Parathyroid adenoma (tissue), 2 donors: Measurements from ENCODE around the gene AP5B1.

Experiments
- H2AFZ ChIP-seq: fragments of 300-600 bp; sonication (generic); one replicate; pipeline ENCODE4 v1.7.0; 2017; ENCODE audit warnings: antibody characterized with exemption, mild to moderate bottlenecking
- H3K27ac ChIP-seq: fragments of 300-600 bp; sonication (generic); one replicate; pipeline ENCODE4 v1.7.0; 2017
- H3K27me3 ChIP-seq: fragments of 300-600 bp; sonication (generic); one replicate; pipeline ENCODE4 v1.7.0; 2017; ENCODE audit warnings: low read length; ENCODE audit not compliant: control insufficient read depth, insufficient read depth
- H3K36me3 ChIP-seq: fragments of 300-600 bp; sonication (generic); one replicate; pipeline ENCODE4 v1.7.0; 2017; ENCODE audit warnings: low read length; ENCODE audit not compliant: control insufficient read depth, insufficient read depth
- H3K4me1 ChIP-seq: fragments of 300-600 bp; sonication (generic); one replicate; pipeline ENCODE4 v1.7.0; 2017; ENCODE audit warnings: control low read depth
- H3K4me2 ChIP-seq: fragments of 300-600 bp; sonication (generic); one replicate; pipeline ENCODE4 v1.7.0; 2017; ENCODE audit warnings: low read length
- H3K4me3 ChIP-seq: fragments of 300-600 bp; sonication (generic); one replicate; pipeline ENCODE4 v1.7.0; 2017; ENCODE audit warnings: low read depth, low read length
- H3K79me2 ChIP-seq: fragments of 300-600 bp; sonication (generic); one replicate; pipeline ENCODE4 v1.7.0; 2017; ENCODE audit warnings: control low read depth
- H3K9ac ChIP-seq: fragments of 300-600 bp; sonication (generic); one replicate; pipeline ENCODE4 v1.7.0; 2017; ENCODE audit warnings: mild to moderate bottlenecking
- H3K9me3 ChIP-seq: fragments of 300-600 bp; sonication (generic); one replicate; pipeline ENCODE4 v1.7.0; 2017; ENCODE audit warnings: low read length; ENCODE audit not compliant: control insufficient read depth
- TF ChIP-seq, protein P1 (sequence below): fragments of 300-600 bp; sonication (generic); IDR thresholded peaks from one replicate; pipeline ENCODE4 v1.7.0; 2017; ENCODE audit warnings: antibody characterized with exemption, mild to moderate bottlenecking
- donor health status: primary hyperparathyroidism.

The AP5B1 gene

DNA sequence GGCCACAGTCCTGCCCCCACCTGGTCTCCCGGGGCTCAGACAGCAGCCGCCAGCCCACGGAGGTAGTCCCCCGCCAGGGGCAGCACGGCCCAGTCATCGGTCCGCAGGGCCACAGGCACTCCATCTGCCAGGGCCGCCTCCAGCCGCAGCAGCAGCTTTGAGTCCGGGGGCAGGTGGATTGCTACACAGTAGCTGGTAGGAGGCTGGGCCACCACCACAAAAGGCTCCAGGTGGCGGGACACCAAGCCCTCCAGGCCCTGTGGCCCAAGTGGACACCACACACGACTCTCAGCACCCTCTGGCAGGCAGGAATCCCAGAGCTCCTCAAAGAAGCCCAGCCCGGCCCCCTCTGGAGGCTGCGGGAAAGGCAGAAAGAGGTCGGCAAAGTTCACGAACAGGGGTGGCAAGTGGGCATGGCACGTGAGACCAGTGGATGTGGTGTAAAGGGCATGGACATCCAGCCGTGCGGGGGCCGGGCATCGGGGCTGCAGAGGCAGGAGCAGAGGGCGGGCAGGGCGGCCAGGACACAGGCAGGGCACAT is 2.9 kb downstream of the AP5B1 start:
- Histone ChIP-seq H3K27ac (no peak overlapping the region), H3K4me1 (peaks cover 4% of the 10 kb centered on the region), H3K4me2 (no peak overlapping the region), H3K79me2 (no peaks in the 10 kb centered on the region), H3K9ac (no peak overlapping the region), H3K27me3 (no peaks in the 10 kb centered on the region), H2AFZ (no peak overlapping the region), H3K9me3 (no peaks in the 10 kb centered on the region), H3K4me3 (no peak overlapping the region), H3K36me3 (no peaks in the 10 kb centered on the region)
- TF ChIP-seq, protein P1, sequence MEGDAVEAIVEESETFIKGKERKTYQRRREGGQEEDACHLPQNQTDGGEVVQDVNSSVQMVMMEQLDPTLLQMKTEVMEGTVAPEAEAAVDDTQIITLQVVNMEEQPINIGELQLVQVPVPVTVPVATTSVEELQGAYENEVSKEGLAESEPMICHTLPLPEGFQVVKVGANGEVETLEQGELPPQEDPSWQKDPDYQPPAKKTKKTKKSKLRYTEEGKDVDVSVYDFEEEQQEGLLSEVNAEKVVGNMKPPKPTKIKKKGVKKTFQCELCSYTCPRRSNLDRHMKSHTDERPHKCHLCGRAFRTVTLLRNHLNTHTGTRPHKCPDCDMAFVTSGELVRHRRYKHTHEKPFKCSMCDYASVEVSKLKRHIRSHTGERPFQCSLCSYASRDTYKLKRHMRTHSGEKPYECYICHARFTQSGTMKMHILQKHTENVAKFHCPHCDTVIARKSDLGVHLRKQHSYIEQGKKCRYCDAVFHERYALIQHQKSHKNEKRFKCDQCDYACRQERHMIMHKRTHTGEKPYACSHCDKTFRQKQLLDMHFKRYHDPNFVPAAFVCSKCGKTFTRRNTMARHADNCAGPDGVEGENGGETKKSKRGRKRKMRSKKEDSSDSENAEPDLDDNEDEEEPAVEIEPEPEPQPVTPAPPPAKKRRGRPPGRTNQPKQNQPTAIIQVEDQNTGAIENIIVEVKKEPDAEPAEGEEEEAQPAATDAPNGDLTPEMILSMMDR = no peak

DNA sequence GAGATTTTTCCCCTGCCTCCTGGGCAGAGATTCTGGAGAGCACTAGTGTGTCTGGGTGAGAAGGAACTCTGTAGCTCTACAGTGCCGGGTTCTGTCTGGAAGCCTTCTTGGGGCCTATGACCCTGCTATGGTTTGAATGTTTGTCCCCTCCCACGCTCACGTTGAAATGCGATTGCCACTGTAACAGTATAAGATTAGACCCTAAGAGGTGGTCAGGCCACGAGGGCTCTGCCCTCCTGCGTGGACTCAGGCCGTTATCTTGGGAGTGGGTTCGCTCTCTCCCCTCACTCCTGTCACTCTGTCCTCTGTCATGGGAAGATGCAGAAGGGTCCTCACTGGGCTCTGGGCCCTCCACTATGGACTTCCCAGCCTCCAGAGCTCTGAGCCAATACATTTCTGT is 3.5 kb downstream of the AP5B1 start:
- TF ChIP-seq, protein P1 = no peak
- H3K4me3 ChIP-seq = no peak overlapping the region
- H3K4me1 ChIP-seq = peaks cover 4% of the 10 kb centered on the region
- H2AFZ ChIP-seq = no peak overlapping the region
- H3K27me3 ChIP-seq = no peaks in the 10 kb centered on the region
- H3K79me2 ChIP-seq = no peaks in the 10 kb centered on the region
- H3K9ac ChIP-seq = no peak overlapping the region
- no peak overlapping the region for H3K4me2 ChIP-seq
- H3K36me3 ChIP-seq = no peaks in the 10 kb centered on the region
- H3K27ac ChIP-seq = no peak overlapping the region
- H3K9me3 ChIP-seq = no peaks in the 10 kb centered on the region

- Histone ChIP-seq H3K4me3 (no peak overlapping the region), H3K27me3 (no peaks in the 10 kb centered on the region), H3K27ac (no peak overlapping the region), H2AFZ (no peak overlapping the region), H3K4me1 (peaks cover under 1% of the 10 kb centered on the region), H3K9me3 (no peaks in the 10 kb centered on the region), H3K36me3 (no peaks in the 10 kb centered on the region), H3K79me2 (no peaks in the 10 kb centered on the region), H3K9ac (no peak overlapping the region), H3K4me2 (no peak overlapping the region)
- TF ChIP-seq, protein P1 = no peak
Measured at GRCh38 chr11:65776710-65777141, 4.0 kb downstream of the AP5B1 start.

DNA sequence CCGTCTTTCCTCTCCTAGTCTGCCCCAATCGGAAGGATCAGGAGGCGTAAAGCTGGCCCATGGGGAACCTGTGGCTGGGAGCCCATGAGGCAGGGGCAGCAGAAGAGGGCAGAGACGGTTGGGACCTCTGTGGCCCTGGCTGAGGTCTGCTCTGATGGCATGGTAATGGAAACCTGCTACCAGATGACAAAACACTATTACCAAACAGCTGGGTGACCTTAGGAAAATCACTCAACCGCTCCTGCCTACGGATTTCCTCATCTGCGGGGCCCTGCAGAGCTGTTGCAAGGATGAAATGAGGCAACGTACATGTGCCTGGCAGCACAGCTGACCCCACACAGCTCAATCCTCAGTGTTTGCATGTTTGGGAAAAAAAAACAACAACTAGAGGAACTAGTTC is 4.6 kb downstream of the AP5B1 start:
- Histone ChIP-seq H3K4me3 (no peak overlapping the region), H3K9ac (no peak overlapping the region), H2AFZ (no peak overlapping the region), H3K27ac (no peak overlapping the region), H3K36me3 (no peaks in the 10 kb centered on the region), H3K4me1 (no peaks in the 10 kb centered on the region), H3K4me2 (no peak overlapping the region), H3K9me3 (no peaks in the 10 kb centered on the region), H3K79me2 (no peaks in the 10 kb centered on the region), H3K27me3 (no peaks in the 10 kb centered on the region)
- TF ChIP-seq, protein P1 = no peak

- H3K4me3 ChIP-seq = no peak overlapping the region
- no peaks in the 10 kb centered on the region for H3K9me3 ChIP-seq
- no peaks in the 10 kb centered on the region for H3K4me1 ChIP-seq
- H3K79me2 ChIP-seq = no peaks in the 10 kb centered on the region
- H3K27me3 ChIP-seq = no peaks in the 10 kb centered on the region
- H2AFZ ChIP-seq = no peak overlapping the region
- TF ChIP-seq, protein P1 = no peak
- H3K4me2 ChIP-seq = no peak overlapping the region
- no peaks in the 10 kb centered on the region for H3K36me3 ChIP-seq
- H3K9ac ChIP-seq = no peak overlapping the region
- no peak overlapping the region for H3K27ac ChIP-seq
Measured at GRCh38 chr11:65774525-65775306, 6.1 kb downstream of the AP5B1 start.
